Measurements from ENCODE around the gene TRMO.

Gene TRMO

DNA sequence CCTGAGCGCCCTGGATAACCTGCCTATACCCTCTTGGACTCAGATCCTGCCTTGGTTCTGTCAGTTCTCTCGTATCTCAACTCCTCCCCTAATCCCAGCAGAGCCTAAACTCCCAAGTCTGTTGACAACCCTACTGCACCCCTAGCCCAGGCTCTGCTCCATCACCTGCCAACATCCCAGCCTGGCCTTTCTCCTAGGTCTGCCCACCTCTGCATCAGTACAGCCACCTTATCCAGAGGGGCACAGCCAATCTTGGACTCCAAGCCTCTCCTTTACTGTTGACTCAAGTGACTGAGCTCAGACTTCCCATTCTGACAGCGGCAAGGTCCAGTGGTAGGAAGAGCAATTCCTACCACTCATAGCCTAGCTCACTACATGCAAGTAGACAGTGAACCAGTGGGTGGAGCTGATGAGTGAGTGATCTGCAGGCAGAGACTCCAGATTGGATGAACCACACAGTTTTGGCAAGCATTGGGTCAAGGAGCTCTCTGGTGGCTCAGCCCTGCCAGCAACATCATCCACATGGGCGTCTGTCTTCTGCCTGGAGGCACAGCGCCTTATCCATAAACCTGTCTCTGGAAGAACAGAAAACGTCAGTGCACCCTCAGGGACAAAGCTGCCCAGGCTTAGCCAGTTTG is 26.5 kb downstream of the TRMO start:
- no peak overlapping the region for H3K4me3 ChIP-seq (ENCODE audit: control insufficient read depth, low read depth, low read length)
- TF ChIP-seq CTCF (IDR thresholded peaks at IDR 0.05; ENCODE audit: control insufficient read depth, insufficient read depth, low read depth, low read length, missing control alignments), result peak; percentile 19
- no peak for DNase-seq (ENCODE audit: low read depth)

GRCh38 chr9:97895211-97895610 is 27.1 kb downstream of the TRMO start:
- TF ChIP-seq CTCF (IDR thresholded peaks at IDR 0.05; ENCODE audit: control insufficient read depth, insufficient read depth, low read depth, low read length, missing control alignments), result no peak
- no peak for DNase-seq (ENCODE audit: low read depth)
- no peak overlapping the region for H3K4me3 ChIP-seq (ENCODE audit: control insufficient read depth, low read depth, low read length)

- DNase-seq (ENCODE audit: low read depth), result no peak
These were observed 29.9 kb downstream of the TRMO start for GRCh38 chr9:97892421-97892820.

GRCh38 chr9:97891736-97892135 is 30.6 kb downstream of the TRMO start:
- no peak overlapping the region for H3K4me3 ChIP-seq (ENCODE audit: control insufficient read depth, low read depth, low read length)
- DNase-seq (ENCODE audit: low read depth), result no peak
- no peak for TF ChIP-seq CTCF (IDR thresholded peaks at IDR 0.05; ENCODE audit: control insufficient read depth, insufficient read depth, low read depth, low read length, missing control alignments)

More at GRCh38 chr9:97892421-97892820, 29.9 kb downstream of the TRMO start:
- H3K4me3 ChIP-seq (ENCODE audit: control insufficient read depth, low read depth, low read length), result no peak overlapping the region
- no peak for TF ChIP-seq CTCF (IDR thresholded peaks at IDR 0.05; ENCODE audit: control insufficient read depth, insufficient read depth, low read depth, low read length, missing control alignments)

DNA sequence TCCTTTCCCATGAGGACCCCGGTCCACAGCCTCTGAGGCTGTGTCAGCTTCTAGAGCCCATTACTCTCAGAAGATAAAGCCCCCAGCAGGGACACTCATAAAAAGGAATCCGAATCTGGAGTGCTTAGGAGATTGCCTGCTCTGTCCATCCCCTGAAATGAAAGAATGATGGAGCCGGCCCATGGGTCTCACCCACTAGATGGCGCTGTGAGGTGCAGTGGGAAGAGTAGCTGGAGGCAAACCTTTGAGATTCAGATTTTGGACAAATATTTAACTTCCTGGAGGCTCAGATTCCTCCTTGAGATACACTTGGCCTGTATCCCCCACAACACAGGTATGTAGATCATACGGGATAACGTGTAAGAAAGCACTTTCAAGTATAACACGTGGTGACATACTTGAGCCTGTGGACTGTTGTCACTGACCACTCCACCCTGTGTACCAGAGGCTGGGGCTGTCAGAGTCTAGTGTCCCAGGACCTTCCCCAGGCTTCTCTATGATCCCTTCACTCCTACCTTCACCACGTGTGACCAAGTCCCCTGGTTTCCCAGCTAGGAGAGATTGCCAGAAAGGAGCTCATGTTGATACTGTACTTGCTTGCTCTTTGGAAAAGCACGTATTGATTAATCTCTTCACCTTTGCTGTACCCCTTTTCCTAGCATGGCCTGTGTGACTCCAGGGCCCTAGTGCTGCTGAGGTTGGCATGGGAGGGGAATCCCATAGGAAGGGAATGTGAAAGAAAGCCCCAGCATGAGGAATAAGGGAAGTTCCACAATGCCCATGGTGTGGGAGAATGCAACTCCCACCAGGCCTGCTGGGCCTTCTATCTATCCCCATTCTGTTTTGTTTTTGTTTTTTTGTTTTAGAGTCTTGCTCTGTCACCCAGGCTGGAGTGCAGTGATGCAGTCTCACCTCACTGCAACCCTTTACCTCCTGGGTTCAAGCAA is 32.1 kb downstream of the TRMO start:
- peak; percentile 70 for TF ChIP-seq CTCF (IDR thresholded peaks at IDR 0.05; ENCODE audit: control insufficient read depth, insufficient read depth, low read depth, low read length, missing control alignments)
- no peak overlapping the region for H3K4me3 ChIP-seq (ENCODE audit: control insufficient read depth, low read depth, low read length)
- DNase-seq (ENCODE audit: low read depth), result no peak

GRCh38 chr9:97880336-97880735 is 42.0 kb downstream of the TRMO start:
- DNase-seq (ENCODE audit: low read depth), result no peak
- TF ChIP-seq CTCF (IDR thresholded peaks at IDR 0.05; ENCODE audit: control insufficient read depth, insufficient read depth, low read depth, low read length, missing control alignments), result no peak
- no peak overlapping the region for H3K4me3 ChIP-seq (ENCODE audit: control insufficient read depth, low read depth, low read length)
